Trophoblast cell (in vitro differentiated cells and primary cell): Measurements from ENCODE around the gene MAP7.

Experiments
- DNase-seq, 2 donors: peaks; one replicate each; pipeline ENCODE4 v3.0.0-alpha.2; 2016
- H2AFZ ChIP-seq: 2 replicates; pipeline ENCODE4 v1.6.1; 2013; ENCODE audit warnings: low read length, moderate library complexity, mild to moderate bottlenecking; ENCODE audit not compliant: insufficient read depth, poor library complexity
- H2AK5ac ChIP-seq: 2 replicates; pipeline ENCODE4 v1.6.1; 2013; ENCODE audit warnings: mild to moderate bottlenecking, low read length
- H2BK120ac ChIP-seq: 2 replicates; pipeline ENCODE4 v1.6.1; 2013; ENCODE audit warnings: low read length, mild to moderate bottlenecking, moderate library complexity; ENCODE audit not compliant: insufficient read depth, poor library complexity
- H2BK12ac ChIP-seq: 2 replicates; pipeline ENCODE4 v1.6.1; 2013; ENCODE audit warnings: mild to moderate bottlenecking, low read length, moderate library complexity
- H2BK5ac ChIP-seq: 2 replicates; pipeline ENCODE4 v1.6.1; 2013; ENCODE audit warnings: low read length, low read depth, moderate library complexity, mild to moderate bottlenecking; ENCODE audit not compliant: poor library complexity
- H3K14ac ChIP-seq: 2 replicates; pipeline ENCODE4 v1.6.1; 2013; ENCODE audit warnings: mild to moderate bottlenecking, low read length
- H3K18ac ChIP-seq: 2 replicates; pipeline ENCODE4 v1.6.1; 2013; ENCODE audit warnings: mild to moderate bottlenecking, low read length
- H3K23ac ChIP-seq: 2 replicates; pipeline ENCODE4 v1.6.1; 2013; ENCODE audit warnings: low read length
- H3K27ac ChIP-seq: 2 replicates; pipeline ENCODE4 v1.5.1; 2013; ENCODE audit warnings: low read depth, mild to moderate bottlenecking, inconsistent platforms, low read length, moderate library complexity
- H3K27me3 ChIP-seq: 2 replicates; pipeline ENCODE4 v1.6.1; 2013; ENCODE audit warnings: inconsistent platforms, mild to moderate bottlenecking, low read length, moderate library complexity; ENCODE audit not compliant: insufficient read depth
- H3K36me3 ChIP-seq, 2 experiments: 1 replicate in 1 of 2; 2 replicates in 1 of 2; pipeline ENCODE4 v1.6.1; 2013; ENCODE audit warnings: low read length in 2 of 2, mild to moderate bottlenecking in 2 of 2, moderate library complexity in 1 of 2; ENCODE audit not compliant: insufficient read depth in 2 of 2, control insufficient read depth in 1 of 2
- H3K4ac ChIP-seq: 2 replicates; pipeline ENCODE4 v1.6.1; 2013; ENCODE audit warnings: low read depth, mild to moderate bottlenecking, low read length, moderate library complexity
- H3K4me1 ChIP-seq, 2 experiments: 1 replicate in 1 of 2; 2 replicates in 1 of 2; pipeline ENCODE4 v1.6.1; 2013; ENCODE audit warnings: low read length in 2 of 2, mild to moderate bottlenecking in 2 of 2, moderate library complexity in 1 of 2; ENCODE audit not compliant: insufficient read depth in 2 of 2, control insufficient read depth in 1 of 2
- H3K4me2 ChIP-seq: 2 replicates; pipeline ENCODE4 v1.6.1; 2013; ENCODE audit warnings: inconsistent platforms, mild to moderate bottlenecking, low read length, moderate library complexity
- H3K4me3 ChIP-seq: 2 replicates; pipeline ENCODE4 v1.5.1; 2013; ENCODE audit warnings: mild to moderate bottlenecking, low read depth, low read length, inconsistent platforms
- H3K79me1 ChIP-seq: one replicate; pipeline ENCODE4 v1.6.1; 2013; ENCODE audit warnings: low read length
- H3K79me2 ChIP-seq: 2 replicates; pipeline ENCODE4 v1.6.1; 2013; ENCODE audit warnings: low read length, mild to moderate bottlenecking; ENCODE audit not compliant: control insufficient read depth, insufficient read depth, poor library complexity
- H3K9ac ChIP-seq: 2 replicates; pipeline ENCODE4 v1.6.1; 2013; ENCODE audit warnings: mild to moderate bottlenecking, low read length
- H3K9me3 ChIP-seq: 2 replicates; pipeline ENCODE4 v1.6.1; 2013; ENCODE audit warnings: low read depth, mild to moderate bottlenecking, control low read depth, inconsistent platforms, low read length; ENCODE audit not compliant: insufficient read depth
- H4K12ac ChIP-seq: 2 replicates; pipeline ENCODE4 v1.6.1; 2013; ENCODE audit warnings: low read depth, mild to moderate bottlenecking, low read length, moderate library complexity
- H4K8ac ChIP-seq: 2 replicates; pipeline ENCODE4 v1.6.1; 2013; ENCODE audit warnings: low read depth, mild to moderate bottlenecking, low read length, moderate library complexity
- H4K91ac ChIP-seq: one replicate; pipeline ENCODE4 v1.6.1; 2013; ENCODE audit warnings: low read depth, mild to moderate bottlenecking, low read length, moderate library complexity
- WGBS: extraction: QIAGEN DNeasy Blood & Tissue Kit; methylation state at CpG from one replicate; pipeline ENCODE4 v1.1.7; 2013; ENCODE audit warnings: missing lambda C conversion rate; ENCODE audit not compliant: insufficient read length, insufficient coverage; ENCODE audit errors: extremely low coverage; 5-methylcytosine and 5-hydroxymethylcytosine counted together

Gene MAP7

GRCh38 chr6:136517002-136517401 is 33.2 kb downstream of the MAP7 start:
- Histone ChIP-seq H2AK5ac (no peak overlapping the region), H3K79me1 (no peaks in the 10 kb centered on the region), H3K79me2 (no peaks in the 10 kb centered on the region), H3K23ac (no peak overlapping the region), H3K9me3 (peaks cover 2% of the 10 kb centered on the region), H2BK120ac (no peak overlapping the region), H2BK5ac (no peak overlapping the region), H2AFZ (no peak overlapping the region), H3K4ac (no peak overlapping the region), H3K18ac (no peak overlapping the region), H3K36me3 (peaks cover 0 to 3% of the 10 kb centered on the region in 2 experiments), H3K27me3 (no peaks in the 10 kb centered on the region), H3K27ac (no peak overlapping the region), H3K4me2 (no peak overlapping the region), H3K4me1 (peaks cover 0 to 2% of the 10 kb centered on the region in 2 experiments), H4K8ac (no peak overlapping the region), H3K14ac (no peak overlapping the region), H2BK12ac (no peak overlapping the region), H3K4me3 (no peak overlapping the region), H4K91ac (no peak overlapping the region), H4K12ac (no peak overlapping the region), H3K9ac (no peak overlapping the region)
- DNase-seq = no peak

GRCh38 chr6:136514591-136514990 is 35.6 kb downstream of the MAP7 start:
- H2BK120ac ChIP-seq = no peak overlapping the region
- no peak overlapping the region for H2AFZ ChIP-seq
- H3K4ac ChIP-seq = no peak overlapping the region
- no peak overlapping the region for H3K4me3 ChIP-seq
- no peak overlapping the region for H4K91ac ChIP-seq
- H3K27me3 ChIP-seq = no peaks in the 10 kb centered on the region
- peaks cover 2% of the 10 kb centered on the region for H3K9me3 ChIP-seq
- H3K79me2 ChIP-seq = no peaks in the 10 kb centered on the region
- no CpG with 5 or more reads among the region's 4 CpGs for WGBS
- DNase-seq = no peak
- H3K79me1 ChIP-seq = no peaks in the 10 kb centered on the region
- H3K4me2 ChIP-seq = no peak overlapping the region
- no peak overlapping the region for H2BK12ac ChIP-seq
- H3K27ac ChIP-seq = no peak overlapping the region
- H4K12ac ChIP-seq = no peak overlapping the region
- H3K14ac ChIP-seq = no peak overlapping the region
- no peak overlapping the region for H3K23ac ChIP-seq
- no peak overlapping the region for H4K8ac ChIP-seq
- H3K36me3 ChIP-seq = peaks cover 0 to 3% of the 10 kb centered on the region in 2 experiments
- H3K4me1 ChIP-seq = no peaks in the 10 kb centered on the region
- no peak overlapping the region for H3K18ac ChIP-seq
- no peak overlapping the region for H2BK5ac ChIP-seq
- H3K9ac ChIP-seq = no peak overlapping the region
- no peak overlapping the region for H2AK5ac ChIP-seq

- H3K9me3 ChIP-seq = peaks cover 2% of the 10 kb centered on the region
- WGBS = no CpG with 5 or more reads among the region's 3 CpGs
- H4K12ac ChIP-seq = no peak overlapping the region
Observed at GRCh38 chr6:136511926-136512325, 38.3 kb downstream of the MAP7 start.

GRCh38 chr6:136511397-136511796 is 38.8 kb downstream of the MAP7 start:
- WGBS = no CpG with 5 or more reads among the region's 1 CpG
- no peak overlapping the region for H3K4ac ChIP-seq
- H2BK120ac ChIP-seq = no peak overlapping the region
- no peak overlapping the region for H3K14ac ChIP-seq
- H3K9me3 ChIP-seq = peaks cover 2% of the 10 kb centered on the region
- no peaks in the 10 kb centered on the region for H3K79me2 ChIP-seq
- no peak for DNase-seq
- peaks cover 2 to 3% of the 10 kb centered on the region in 2 experiments for H3K36me3 ChIP-seq
- H2AFZ ChIP-seq = no peak overlapping the region
- H3K4me2 ChIP-seq = no peak overlapping the region
- no peak overlapping the region for H3K18ac ChIP-seq
- no peaks in the 10 kb centered on the region for H3K4me1 ChIP-seq
- no peak overlapping the region for H3K4me3 ChIP-seq
- no peak overlapping the region for H2BK12ac ChIP-seq
- H4K12ac ChIP-seq = no peak overlapping the region
- no peak overlapping the region for H4K91ac ChIP-seq
- H3K23ac ChIP-seq = no peak overlapping the region
- H2BK5ac ChIP-seq = no peak overlapping the region
- H4K8ac ChIP-seq = no peak overlapping the region
- H3K9ac ChIP-seq = no peak overlapping the region
- no peaks in the 10 kb centered on the region for H3K79me1 ChIP-seq
- no peak overlapping the region for H3K27ac ChIP-seq
- H3K27me3 ChIP-seq = no peaks in the 10 kb centered on the region
- no peak overlapping the region for H2AK5ac ChIP-seq

More at GRCh38 chr6:136511926-136512325, 38.3 kb downstream of the MAP7 start:
- Histone ChIP-seq H3K14ac (no peak overlapping the region), H3K79me1 (no peaks in the 10 kb centered on the region), H2BK12ac (no peak overlapping the region), H3K9ac (no peak overlapping the region), H2BK5ac (no peak overlapping the region), H4K8ac (no peak overlapping the region), H2BK120ac (no peak overlapping the region), H3K4me1 (no peaks in the 10 kb centered on the region), H4K91ac (no peak overlapping the region), H3K4me3 (no peak overlapping the region), H3K27me3 (no peaks in the 10 kb centered on the region), H3K18ac (no peak overlapping the region), H3K23ac (no peak overlapping the region), H2AK5ac (no peak overlapping the region), H3K4ac (no peak overlapping the region), H3K36me3 (peaks cover 2 to 3% of the 10 kb centered on the region in 2 experiments), H3K79me2 (no peaks in the 10 kb centered on the region), H3K4me2 (no peak overlapping the region), H3K27ac (no peak overlapping the region), H2AFZ (no peak overlapping the region)
- DNase-seq = no peak
